ENCODE data around the gene DRD3. TPM values are rescaled to one million over a fixed set of nuclear protein-coding genes. Genes with fewer than 3 reads are reported as not detected.
A peak's percentile ranks its signal among the peaks of the same experiment; 100 is the strongest.

DRD3 gene
- total RNA-seq, 1 donor from 2014 or later, result not detected

- Histone ChIP-seq H3K36me3 (peaks cover 91% of the 10 kb centered on the region), H3K27ac (no peak overlapping the region), H3K9me3 (no peaks in the 10 kb centered on the region), H3K4me3 (no peak overlapping the region), H3K27me3 (ENCODE audit: low read depth) (no peaks in the 10 kb centered on the region), H3K4me1 (no peaks in the 10 kb centered on the region)
- TF ChIP-seq CTCF (IDR thresholded peaks at IDR 0.05), result no peak
- intact Hi-C loops (cut with DNase I), result no loop called here
- ATAC-seq (no peak), DNase-seq (no peak)
These were observed 97.8 kb downstream of the DRD3 start for GRCh38 chr3:114081037-114081436.

GRCh38 chr3:114080201-114080600, 98.7 kb downstream of the DRD3 start:
- DNase-seq (no peak), ATAC-seq (no peak)
- Histone ChIP-seq H3K9me3 (no peaks in the 10 kb centered on the region), H3K27me3 (ENCODE audit: low read depth) (no peaks in the 10 kb centered on the region), H3K4me3 (no peak overlapping the region), H3K27ac (peak overlapping the region; percentile 61), H3K36me3 (peaks cover 91% of the 10 kb centered on the region), H3K4me1 (no peaks in the 10 kb centered on the region)
- intact Hi-C loops (cut with DNase I), result no loop called here
- TF ChIP-seq CTCF (IDR thresholded peaks at IDR 0.05), result no peak

GRCh38 chr3:114079761-114080160, 99.1 kb downstream of the DRD3 start:
- Histone ChIP-seq H3K27ac (peak overlapping the region; percentile 61), H3K4me1 (no peaks in the 10 kb centered on the region), H3K27me3 (ENCODE audit: low read depth) (no peaks in the 10 kb centered on the region), H3K9me3 (no peaks in the 10 kb centered on the region), H3K36me3 (peaks cover 91% of the 10 kb centered on the region), H3K4me3 (no peak overlapping the region)
- ATAC-seq (no peak), DNase-seq (no peak)
- TF ChIP-seq CTCF (IDR thresholded peaks at IDR 0.05), result no peak
- intact Hi-C loops (cut with DNase I), result no loop called here

GRCh38 chr3:114078126-114078525, 100.7 kb downstream of the DRD3 start:
- ATAC-seq (no peak), DNase-seq (no peak)
- no peak for TF ChIP-seq CTCF (IDR thresholded peaks at IDR 0.05)
- H3K4me1 ChIP-seq, result no peaks in the 10 kb centered on the region
- H3K4me3 ChIP-seq, result no peak overlapping the region
- H3K36me3 ChIP-seq, result peaks cover 91% of the 10 kb centered on the region
- no peaks in the 10 kb centered on the region for H3K9me3 ChIP-seq
- no peaks in the 10 kb centered on the region for H3K27me3 ChIP-seq (ENCODE audit: low read depth)
- intact Hi-C loops (cut with DNase I), result no loop called here
- H3K27ac ChIP-seq, result no peak overlapping the region

Other genes starting within 250 kb of the DRD3 start
- 9.7 TPM for gene ZDHHC23, start 231.0 kb downstream of the DRD3 start, total RNA-seq
- 6.4 TPM for gene CCDC191, start 122.5 kb downstream of the DRD3 start, total RNA-seq
- gene QTRT2, start 122.3 kb downstream of the DRD3 start, total RNA-seq, result 22.2 TPM
- gene ZNF80, start 58.5 kb upstream of the DRD3 start, total RNA-seq, result not detected
- gene TIGIT, start 115.0 kb upstream of the DRD3 start, total RNA-seq, result 1.7 TPM

Data from lower lobe of right lung (tissue), 2 donors.